ENCODE results near the gene EDNRB. TPM values are rescaled to one million over a fixed set of nuclear protein-coding genes. Genes with fewer than 3 reads are reported as not detected.

Gene EDNRB
- polyA plus RNA-seq, 3 donors: 0.08 to 0.53 (median 0.37) TPM

DNA sequence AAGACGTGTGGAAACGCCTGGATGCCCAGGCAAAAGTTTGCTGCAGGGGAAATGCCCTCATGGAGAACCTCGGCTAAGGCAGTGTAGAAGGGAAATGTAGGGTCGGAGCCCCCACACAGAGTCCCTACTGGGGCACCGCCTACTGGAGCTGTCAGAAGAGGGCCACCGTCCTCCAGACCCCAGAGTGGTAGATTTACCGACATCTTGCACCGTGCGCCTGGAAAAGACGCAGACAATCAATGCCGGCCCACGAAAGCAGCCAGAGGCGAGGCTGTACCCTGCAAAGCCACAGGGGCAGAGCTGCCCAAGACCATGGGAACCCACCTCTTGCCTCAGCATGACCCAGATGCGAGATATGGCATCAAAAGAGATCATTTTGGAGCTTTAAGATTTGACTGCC is 7.0 kb upstream of the EDNRB start:
- H3K4me2 ChIP-seq (replicated peaks; ENCODE audit: extremely low read depth, low read length, poor library complexity, severe bottlenecking): no peak overlapping the region
- Mint-ChIP-seq H3K27ac (no peak overlapping the region), H3K9me3 (peaks cover 0 to 11% (median 8%) of the 10 kb centered on the region in 7 donors), H3K4me3 (no peak overlapping the region), H3K27me3 (ENCODE audit: low read depth in 3 of 3) (peaks cover 0 to 1% (median 0%) of the 10 kb centered on the region in 3 donors), H3K36me3 (no peaks in the 10 kb centered on the region), H3K4me1 (peaks cover 13% of the 10 kb centered on the region)
- H3K4me1 ChIP-seq (ENCODE audit: control insufficient read depth in 1 of 2, insufficient read depth in 2 of 2, low read length in 2 of 2): peaks cover 2 to 13% of the 10 kb centered on the region in 2 donors
- H3K4me3 ChIP-seq (replicated peaks in 1 of 3; ENCODE audit: low read depth in 2 of 3, low read length in 3 of 3): no peak overlapping the region
- H3K9me3 ChIP-seq (replicated peaks in 1 of 2; ENCODE audit: control insufficient read depth in 1 of 2, insufficient read depth in 1 of 2, low read length in 2 of 2): no peaks in the 10 kb centered on the region
- intact Hi-C loops (cut with micrococcal nuclease): no loop called here
- H3K36me3 ChIP-seq (replicated peaks in 1 of 2; ENCODE audit: control insufficient read depth in 1 of 2, insufficient read depth in 2 of 2, low read length in 2 of 2): no peaks in the 10 kb centered on the region
- 95% methylated on average over 12 of the region's 14 CpGs for WGBS (ENCODE audit: insufficient coverage)
- no peak for DNase-seq
- H3K79me2 ChIP-seq (ENCODE audit: insufficient read depth, low read length): no peaks in the 10 kb centered on the region
- TF ChIP-seq, protein P1, sequence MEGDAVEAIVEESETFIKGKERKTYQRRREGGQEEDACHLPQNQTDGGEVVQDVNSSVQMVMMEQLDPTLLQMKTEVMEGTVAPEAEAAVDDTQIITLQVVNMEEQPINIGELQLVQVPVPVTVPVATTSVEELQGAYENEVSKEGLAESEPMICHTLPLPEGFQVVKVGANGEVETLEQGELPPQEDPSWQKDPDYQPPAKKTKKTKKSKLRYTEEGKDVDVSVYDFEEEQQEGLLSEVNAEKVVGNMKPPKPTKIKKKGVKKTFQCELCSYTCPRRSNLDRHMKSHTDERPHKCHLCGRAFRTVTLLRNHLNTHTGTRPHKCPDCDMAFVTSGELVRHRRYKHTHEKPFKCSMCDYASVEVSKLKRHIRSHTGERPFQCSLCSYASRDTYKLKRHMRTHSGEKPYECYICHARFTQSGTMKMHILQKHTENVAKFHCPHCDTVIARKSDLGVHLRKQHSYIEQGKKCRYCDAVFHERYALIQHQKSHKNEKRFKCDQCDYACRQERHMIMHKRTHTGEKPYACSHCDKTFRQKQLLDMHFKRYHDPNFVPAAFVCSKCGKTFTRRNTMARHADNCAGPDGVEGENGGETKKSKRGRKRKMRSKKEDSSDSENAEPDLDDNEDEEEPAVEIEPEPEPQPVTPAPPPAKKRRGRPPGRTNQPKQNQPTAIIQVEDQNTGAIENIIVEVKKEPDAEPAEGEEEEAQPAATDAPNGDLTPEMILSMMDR (IDR thresholded peaks at IDR 0.05): no peak
- no peak overlapping the region for H3K27ac ChIP-seq (ENCODE audit: low read depth in 1 of 2, low read length in 2 of 2)
- no peak overlapping the region for H3K9ac ChIP-seq (ENCODE audit: insufficient read depth, low read length, poor library complexity, severe bottlenecking)
- H4K20me1 ChIP-seq (ENCODE audit: insufficient read depth, low read length): no peaks in the 10 kb centered on the region
- no peak overlapping the region for H2AFZ ChIP-seq (ENCODE audit: insufficient read depth, low read depth, low read length, poor library complexity, severe bottlenecking)
- H3K27me3 ChIP-seq (ENCODE audit: control insufficient read depth in 2 of 2, insufficient read depth in 2 of 2, low read length in 2 of 2): peaks cover 0 to under 1% of the 10 kb centered on the region in 2 donors

DNA sequence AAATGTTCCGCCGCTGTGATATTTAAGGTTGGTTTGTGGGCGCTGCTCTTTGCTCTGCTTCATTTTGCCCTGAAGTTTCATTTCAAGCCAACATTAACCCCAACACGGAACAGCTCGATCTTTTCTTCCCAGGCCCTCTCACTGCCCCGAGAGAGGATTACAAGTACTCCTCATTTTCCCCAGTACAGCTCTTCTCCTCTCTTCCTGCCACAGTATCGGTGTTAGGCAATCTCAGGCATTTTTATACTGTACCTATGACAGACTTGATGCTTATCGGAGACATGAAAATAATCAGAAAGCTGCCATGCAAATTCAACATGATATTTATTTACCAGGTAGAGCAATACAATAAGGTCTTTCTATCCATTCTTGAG is 1.3 kb upstream of the EDNRB start:
- intact Hi-C loops (cut with micrococcal nuclease): no loop called here
- Histone ChIP-seq H3K36me3 (replicated peaks in 1 of 2; ENCODE audit: control insufficient read depth in 1 of 2, insufficient read depth in 2 of 2, low read length in 2 of 2) (no peaks in the 10 kb centered on the region), H3K27me3 (ENCODE audit: control insufficient read depth in 2 of 2, insufficient read depth in 2 of 2, low read length in 2 of 2) (peaks cover 6 to 25% of the 10 kb centered on the region in 2 donors), H3K27ac (ENCODE audit: low read depth in 1 of 2, low read length in 2 of 2) (no peak overlapping the region), H3K4me1 (ENCODE audit: control insufficient read depth in 1 of 2, insufficient read depth in 2 of 2, low read length in 2 of 2) (peaks cover 18 to 20% of the 10 kb centered on the region in 2 donors), H3K9me3 (replicated peaks in 1 of 2; ENCODE audit: control insufficient read depth in 1 of 2, insufficient read depth in 1 of 2, low read length in 2 of 2) (no peaks in the 10 kb centered on the region), H3K4me3 (replicated peaks in 1 of 3; ENCODE audit: low read depth in 2 of 3, low read length in 3 of 3) (peak overlapping the region; percentile 41 to 80 (median 45)), H3K4me2 (replicated peaks; ENCODE audit: extremely low read depth, low read length, poor library complexity, severe bottlenecking) (peak overlapping the region; percentile 91), H3K79me2 (ENCODE audit: insufficient read depth, low read length) (no peaks in the 10 kb centered on the region), H4K20me1 (ENCODE audit: insufficient read depth, low read length) (no peaks in the 10 kb centered on the region), H2AFZ (ENCODE audit: insufficient read depth, low read depth, low read length, poor library complexity, severe bottlenecking) (peak overlapping the region; percentile 86), H3K9ac (ENCODE audit: insufficient read depth, low read length, poor library complexity, severe bottlenecking) (peak overlapping the region; percentile 42)
- no peak overlapping the region for H3K4me3 Mint-ChIP-seq
- no peak for DNase-seq
- no peak overlapping the region for H3K27ac Mint-ChIP-seq
- WGBS (ENCODE audit: insufficient coverage): 29% methylated on average over 4 of the region's 8 CpGs
- H3K4me1 Mint-ChIP-seq: no peaks in the 10 kb centered on the region
- TF ChIP-seq, protein P1 (IDR thresholded peaks at IDR 0.05): no peak
- H3K36me3 Mint-ChIP-seq: no peaks in the 10 kb centered on the region
- peaks cover 0 to 7% (median 3%) of the 10 kb centered on the region in 7 donors for H3K9me3 Mint-ChIP-seq
- peaks cover 0 to 18% (median 12%) of the 10 kb centered on the region in 3 donors for H3K27me3 Mint-ChIP-seq (ENCODE audit: low read depth in 3 of 3)
